Pancreas (tissue), 10 donors: Measurements from ENCODE around the gene NECAB2. TPM values are rescaled to one million over a fixed set of nuclear protein-coding genes. Genes with fewer than 3 reads are reported as not detected.

ENCODE experiments used
- ATAC-seq, 4 donors: fragments of 200-7000 bp; cut with Tn5 transposase; one replicate each; pipeline versions ENCODE4 v1.8.0 to v1.9.1; 2020; ENCODE audit warnings: mild to moderate bottlenecking in 4 of 4, moderate library complexity in 4 of 4
- DNase-seq, 6 donors: peaks; one replicate each; pipeline ENCODE4 v3.0.0-alpha.2; 2020
- FAIRE-seq: peaks from 2 replicates; lab custom pipeline; 2012; peaks lifted over from hg19 to GRCh38; lab: Jason Lieb, UNC
- H3K27ac ChIP-seq, 4 donors: fragments of 200-600 bp; sonication (generic); 1 replicate in 3 of 4; 2 replicates in 1 of 4; pipeline versions ENCODE4 v1.5.0 to v1.8.0; 2020
- H3K27me3 ChIP-seq, 4 donors: fragments of 200-600 bp; one replicate each; pipeline ENCODE4 v1.8.0; 2021
- H3K36me3 ChIP-seq, 3 donors: fragments of 200-600 bp; sonication (generic) in 1 of 3; one replicate each; pipeline versions ENCODE4 v1.5.0 to v1.8.0; 2020 to 2021
- H3K4me1 ChIP-seq, 3 donors: fragments of 200-600 bp; one replicate each; pipeline ENCODE4 v1.8.0; 2021
- H3K4me3 ChIP-seq, 4 donors: fragments of 200-600 bp; sonication (generic) in 2 of 4; one replicate each; pipeline versions ENCODE4 v1.5.0 to v1.8.0; 2020 to 2021
- H3K9me3 ChIP-seq, 4 donors: fragments of 200-600 bp; one replicate each; pipeline ENCODE4 v1.8.0; 2021
- WGBS, 2 donors: extraction: QIAGEN DNeasy Blood & Tissue Kit; methylation state at CpG; one replicate each; pipeline ENCODE4 v1.1.7; 2013; 5-methylcytosine and 5-hydroxymethylcytosine counted together
- intact Hi-C, 3 donors: fragments of 100-400 bp; cut with DNase I; formaldehyde crosslinking; loops; one replicate each; pipeline versions ENCODE4 v1.11.1 to v1.14.2; 2022
- polyA plus RNA-seq, 2 donors: library from polyadenylated mRNA; stranded (reverse); fragments of 200-250 nt; gene quantifications; one replicate each; pipeline ENCODE4 v1.2.3, GENCODE V29; 2013
- total RNA-seq, 6 donors: library from RNA; stranded (reverse); fragmentation: NEBNext Ultra II Directional in 4 of 6; extraction: Animal tissue kit (Norgen Biotek cat#: 25700) in 4 of 6; gene quantifications; one replicate each; pipeline versions ENCODE4 v1.2.1 to v1.2.4, GENCODE V29; 2021 to 2023
- TF ChIP-seq, protein P1 (sequence below), 4 donors: fragments of 200-600 bp; sonication (generic) in 3 of 4; IDR thresholded peaks; one replicate each; pipeline versions ENCODE4 v1.5.0 to v1.8.0; 2021; ENCODE audit warnings: antibody characterized with exemption in 4 of 4
- donor health status: healthy with polysubstance abuse.
- donor health status: DM: no; HTN: no; CAD: no; lungs with moderate emphysema.
- donor health status: DM: no; HTN: no; CAD: no.
- donor health status: control.
- donor health status: control.
- donor health status: Bipolar disorder and iron deficiency.
- donor health status: DM: yes; HTN: yes; CAD: no.
- donor health status: DM: no; HTN: no; CAD: no.
- donor health status: DM: no; HTN: no; CAD: no.
- donor health status: DM: yes; HTN: yes; CAD: no.

Gene NECAB2
- total and polyA plus RNA-seq, 8 donors, result 0.37 to 23.8 (median 1.2) TPM

DNA sequence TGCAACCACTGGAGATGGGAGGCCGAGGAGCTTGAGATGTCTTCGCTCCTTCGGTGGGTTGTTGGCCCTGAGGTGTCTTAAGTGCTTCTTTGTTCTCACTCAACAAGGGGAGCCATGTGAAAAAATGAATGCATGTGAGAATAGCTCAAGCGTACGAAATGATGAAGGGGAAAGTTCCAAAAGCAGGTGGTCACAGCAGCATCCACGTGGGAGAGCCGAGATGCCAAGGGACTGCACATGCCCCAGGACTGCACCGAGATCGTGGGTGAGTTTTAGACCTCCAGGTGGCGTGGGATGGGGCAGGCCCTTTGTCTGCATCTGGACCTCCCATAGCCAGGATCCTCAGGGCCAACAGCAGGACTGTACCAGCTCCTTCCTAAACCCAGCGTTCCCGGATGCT lies 66.5 kb downstream of the NECAB2 start:
- intact Hi-C loops, result no loop called here
- Histone ChIP-seq H3K9me3 (no peaks in the 10 kb centered on the region), H3K4me1 (no peaks in the 10 kb centered on the region), H3K27me3 (no peaks in the 10 kb centered on the region), H3K36me3 (no peaks in the 10 kb centered on the region), H3K4me3 (no peak overlapping the region), H3K27ac (no peak overlapping the region)
- TF ChIP-seq, protein P1, sequence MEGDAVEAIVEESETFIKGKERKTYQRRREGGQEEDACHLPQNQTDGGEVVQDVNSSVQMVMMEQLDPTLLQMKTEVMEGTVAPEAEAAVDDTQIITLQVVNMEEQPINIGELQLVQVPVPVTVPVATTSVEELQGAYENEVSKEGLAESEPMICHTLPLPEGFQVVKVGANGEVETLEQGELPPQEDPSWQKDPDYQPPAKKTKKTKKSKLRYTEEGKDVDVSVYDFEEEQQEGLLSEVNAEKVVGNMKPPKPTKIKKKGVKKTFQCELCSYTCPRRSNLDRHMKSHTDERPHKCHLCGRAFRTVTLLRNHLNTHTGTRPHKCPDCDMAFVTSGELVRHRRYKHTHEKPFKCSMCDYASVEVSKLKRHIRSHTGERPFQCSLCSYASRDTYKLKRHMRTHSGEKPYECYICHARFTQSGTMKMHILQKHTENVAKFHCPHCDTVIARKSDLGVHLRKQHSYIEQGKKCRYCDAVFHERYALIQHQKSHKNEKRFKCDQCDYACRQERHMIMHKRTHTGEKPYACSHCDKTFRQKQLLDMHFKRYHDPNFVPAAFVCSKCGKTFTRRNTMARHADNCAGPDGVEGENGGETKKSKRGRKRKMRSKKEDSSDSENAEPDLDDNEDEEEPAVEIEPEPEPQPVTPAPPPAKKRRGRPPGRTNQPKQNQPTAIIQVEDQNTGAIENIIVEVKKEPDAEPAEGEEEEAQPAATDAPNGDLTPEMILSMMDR (IDR thresholded peaks at IDR 0.05), result no peak
- 89 to 92% methylated on average over 12 of the region's 12 CpGs for WGBS, 2 donors
- ATAC-seq, result no peak
- no peak for DNase-seq
- FAIRE-seq, result no peak

DNA sequence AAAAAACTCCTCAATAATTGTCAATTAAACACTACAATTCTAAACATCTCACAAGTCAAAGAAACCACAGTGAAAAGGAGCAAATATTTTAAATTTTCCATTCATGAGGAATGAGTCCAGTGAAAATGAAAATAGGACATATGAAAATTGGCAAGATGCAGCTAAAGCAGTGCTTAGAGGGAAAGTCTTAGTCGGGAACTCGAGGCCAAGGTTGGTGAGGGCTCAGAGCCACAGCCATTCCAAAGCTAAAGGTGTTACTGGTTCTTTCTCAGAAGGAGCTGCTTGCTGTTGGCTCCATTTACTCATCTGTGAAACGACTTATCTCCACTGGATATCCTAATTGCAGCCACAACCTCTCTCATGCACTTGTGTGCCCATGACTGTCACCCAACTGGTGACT lies 68.1 kb downstream of the NECAB2 start:
- WGBS, 2 donors, result 63 to 86% methylated on average over 3 of the region's 3 CpGs
- Histone ChIP-seq H3K36me3 (no peaks in the 10 kb centered on the region), H3K27me3 (no peaks in the 10 kb centered on the region), H3K4me3 (no peak overlapping the region), H3K4me1 (no peaks in the 10 kb centered on the region), H3K27ac (no peak overlapping the region), H3K9me3 (no peaks in the 10 kb centered on the region)
- FAIRE-seq (no peak), ATAC-seq (no peak), DNase-seq (no peak)
- intact Hi-C loops, result no loop called here
- TF ChIP-seq, protein P1 (IDR thresholded peaks at IDR 0.05), result no peak

DNA sequence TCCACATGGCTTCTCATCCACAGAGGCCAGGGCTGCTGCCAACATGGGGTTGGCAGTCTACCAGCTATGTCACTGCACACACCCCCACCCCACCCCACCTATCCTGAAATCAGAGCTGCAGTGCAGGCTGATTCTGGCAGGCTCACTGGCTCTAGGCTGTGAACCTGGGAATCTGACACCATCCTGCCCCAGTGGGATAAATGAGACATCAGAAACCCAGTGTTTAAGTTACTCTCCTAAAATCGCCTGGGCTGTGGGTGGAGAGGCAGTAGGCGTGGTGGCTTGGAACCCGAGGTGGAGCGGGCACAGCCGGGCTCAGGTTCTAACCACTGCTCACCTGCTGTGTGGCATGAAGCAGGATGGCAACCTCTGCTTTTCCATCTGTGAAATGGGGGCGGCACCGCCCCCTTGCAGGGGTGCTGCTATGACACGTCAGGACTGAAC lies 69.0 kb downstream of the NECAB2 start:
- Histone ChIP-seq H3K36me3 (no peaks in the 10 kb centered on the region), H3K27me3 (no peaks in the 10 kb centered on the region), H3K27ac (no peak overlapping the region), H3K4me3 (no peak overlapping the region), H3K9me3 (no peaks in the 10 kb centered on the region), H3K4me1 (no peaks in the 10 kb centered on the region)
- WGBS, 2 donors, result 83 to 91% methylated on average over 8 of the region's 8 CpGs
- intact Hi-C loops, result no loop called here
- DNase-seq (no peak), FAIRE-seq (no peak), ATAC-seq (no peak)
- TF ChIP-seq, protein P1 (IDR thresholded peaks at IDR 0.05), result no peak

DNA sequence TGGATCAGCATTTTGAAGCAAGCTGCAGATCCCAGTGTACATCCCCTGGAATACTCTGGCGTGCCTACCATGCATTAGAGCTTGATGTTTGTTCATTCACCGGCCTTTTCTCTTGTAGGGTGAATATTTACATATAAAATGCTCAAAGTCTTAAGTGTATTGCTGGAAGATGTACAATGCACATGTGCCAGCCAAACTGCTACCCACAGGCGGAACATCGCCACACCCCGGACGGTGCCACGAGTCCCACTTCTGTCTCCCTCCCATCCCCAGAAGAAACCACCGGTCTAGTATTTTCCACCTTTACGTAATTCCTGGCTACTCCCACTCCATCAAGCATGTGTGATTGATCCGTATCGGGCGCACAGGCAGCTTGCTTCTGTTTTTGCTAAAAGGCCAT lies 70.4 kb downstream of the NECAB2 start:
- 90% methylated on average over 12 of the region's 12 CpGs for WGBS, 2 donors
- H3K9me3 ChIP-seq, result no peaks in the 10 kb centered on the region
- DNase-seq (peak in 1 of 6 donors; percentile 3), ATAC-seq (no peak), FAIRE-seq (no peak)
- H3K4me1 ChIP-seq, result no peaks in the 10 kb centered on the region
- TF ChIP-seq, protein P1 (IDR thresholded peaks at IDR 0.05), result no peak
- intact Hi-C loops, result no loop called here
- no peaks in the 10 kb centered on the region for H3K27me3 ChIP-seq
- H3K27ac ChIP-seq, result no peak overlapping the region
- no peaks in the 10 kb centered on the region for H3K36me3 ChIP-seq
- no peak overlapping the region for H3K4me3 ChIP-seq

DNA sequence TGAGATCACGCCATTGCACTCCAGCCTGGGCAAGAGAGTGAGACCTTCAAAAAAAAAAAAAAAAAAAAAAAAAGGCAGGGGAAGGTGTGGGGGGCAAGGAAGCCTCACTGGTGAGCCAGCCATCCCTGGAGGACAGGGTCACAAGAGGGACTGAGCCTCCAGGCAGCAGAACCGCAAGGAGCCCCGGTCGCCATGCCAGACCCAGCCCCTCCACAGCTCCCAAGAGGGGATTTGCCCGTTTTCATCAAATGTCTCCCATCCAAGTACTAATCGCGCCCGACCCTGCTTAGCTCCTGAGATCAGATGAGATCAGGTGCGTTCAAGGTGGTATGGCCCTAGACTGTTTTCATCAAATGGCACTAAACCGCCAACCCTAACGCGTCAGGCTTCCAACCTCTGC lies 71.7 kb downstream of the NECAB2 start:
- no peak for FAIRE-seq
- intact Hi-C loops, result loop anchor here in 1 of 3 donors (10.0 kb wide), 1 partner anchor 75 kb away; the partner anchor contains the start of gene NECAB2
- TF ChIP-seq, protein P1 (IDR thresholded peaks at IDR 0.05), result no peak
- Histone ChIP-seq H3K27me3 (no peaks in the 10 kb centered on the region), H3K27ac (no peak overlapping the region), H3K4me1 (no peaks in the 10 kb centered on the region), H3K36me3 (no peaks in the 10 kb centered on the region), H3K9me3 (no peaks in the 10 kb centered on the region), H3K4me3 (no peak overlapping the region)
- no peak for ATAC-seq
- 83 to 90% methylated on average over 12 of the region's 12 CpGs for WGBS, 2 donors
- no peak for DNase-seq
